Measurements from ENCODE around the gene SLITRK3. TPM values are rescaled to one million over a fixed set of nuclear protein-coding genes. Genes with fewer than 3 reads are reported as not detected.
A peak's percentile ranks its signal among the peaks of the same experiment; 100 is the strongest.

The SLITRK3 gene
- total RNA-seq, 1 experiment from 2014 or later = not detected

DNA sequence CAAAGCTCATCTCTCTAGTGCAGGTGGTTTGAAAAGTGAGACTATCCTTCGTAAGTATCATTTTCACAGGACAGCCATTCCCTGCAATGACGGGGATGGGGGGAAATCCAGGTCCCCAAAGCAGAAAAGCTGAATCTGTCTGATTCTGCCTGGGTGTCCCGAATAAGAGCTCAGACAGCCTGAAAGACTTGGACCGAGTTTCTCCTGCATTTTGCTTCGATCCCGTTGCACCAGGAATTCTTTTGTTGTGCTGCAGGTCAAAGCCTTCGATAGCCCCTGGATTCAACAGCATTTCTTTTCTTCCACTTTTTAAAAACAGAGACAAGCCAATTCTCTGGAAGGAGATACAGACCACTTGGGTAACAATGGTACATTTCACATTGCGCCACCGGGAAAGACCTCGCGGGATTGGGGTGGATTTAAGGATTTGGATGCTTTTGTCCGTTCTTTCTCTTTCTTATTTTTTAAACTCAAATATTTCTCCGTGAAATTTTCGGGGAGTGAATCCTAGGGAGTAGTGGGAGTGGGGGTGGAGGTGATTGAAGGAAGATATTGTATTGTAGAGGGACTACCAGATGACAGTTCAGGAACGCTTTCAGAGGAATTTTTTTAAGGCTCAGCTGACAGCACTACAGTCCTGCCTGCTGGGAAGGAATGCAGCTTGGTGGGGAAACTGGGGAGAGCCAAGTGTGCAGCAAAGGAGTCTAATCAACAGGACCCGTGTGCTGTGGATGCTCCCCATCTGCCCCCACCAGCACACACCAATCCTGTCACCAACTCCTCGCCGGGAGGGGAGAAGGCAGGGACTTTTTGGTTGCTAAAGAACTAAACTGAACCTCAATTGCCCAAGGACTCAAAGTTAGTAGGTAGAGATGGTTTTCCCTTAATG lies 2.6 kb downstream of the SLITRK3 start:
- ChIA-PET CTCF (no interaction called here), POLR2A (ENCODE audit: unreplicated experiment) (no interaction called here)
- H3K79me2 ChIP-seq (ENCODE audit: low read depth) = no peaks in the 10 kb centered on the region
- intact Hi-C loops (cut with micrococcal nuclease; ENCODE audit: unreplicated experiment) = no loop called here
- H2AFZ ChIP-seq = no peak overlapping the region
- no peaks in the 10 kb centered on the region for H3K9me2 ChIP-seq (ENCODE audit: insufficient read depth)
- H3K4me1 ChIP-seq (replicated peaks; ENCODE audit: insufficient read depth) = no peaks in the 10 kb centered on the region
- H3K4me2 ChIP-seq = peak overlapping the region; percentile 44
- TF ChIP-seq, protein P1, sequence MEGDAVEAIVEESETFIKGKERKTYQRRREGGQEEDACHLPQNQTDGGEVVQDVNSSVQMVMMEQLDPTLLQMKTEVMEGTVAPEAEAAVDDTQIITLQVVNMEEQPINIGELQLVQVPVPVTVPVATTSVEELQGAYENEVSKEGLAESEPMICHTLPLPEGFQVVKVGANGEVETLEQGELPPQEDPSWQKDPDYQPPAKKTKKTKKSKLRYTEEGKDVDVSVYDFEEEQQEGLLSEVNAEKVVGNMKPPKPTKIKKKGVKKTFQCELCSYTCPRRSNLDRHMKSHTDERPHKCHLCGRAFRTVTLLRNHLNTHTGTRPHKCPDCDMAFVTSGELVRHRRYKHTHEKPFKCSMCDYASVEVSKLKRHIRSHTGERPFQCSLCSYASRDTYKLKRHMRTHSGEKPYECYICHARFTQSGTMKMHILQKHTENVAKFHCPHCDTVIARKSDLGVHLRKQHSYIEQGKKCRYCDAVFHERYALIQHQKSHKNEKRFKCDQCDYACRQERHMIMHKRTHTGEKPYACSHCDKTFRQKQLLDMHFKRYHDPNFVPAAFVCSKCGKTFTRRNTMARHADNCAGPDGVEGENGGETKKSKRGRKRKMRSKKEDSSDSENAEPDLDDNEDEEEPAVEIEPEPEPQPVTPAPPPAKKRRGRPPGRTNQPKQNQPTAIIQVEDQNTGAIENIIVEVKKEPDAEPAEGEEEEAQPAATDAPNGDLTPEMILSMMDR (conservative IDR thresholded peaks at IDR 0.05) = no peak
- no peak for TF ChIP-seq EZH2 (IDR thresholded peaks at IDR 0.05; ENCODE audit: low read depth)
- no peak overlapping the region for H3K27ac ChIP-seq
- no peaks in the 10 kb centered on the region for H3F3A ChIP-seq (ENCODE audit: insufficient read depth, low read depth)
- DNase-seq = no peak
- no peaks in the 10 kb centered on the region for H3K9me3 ChIP-seq (ENCODE audit: insufficient read depth, low read depth)
- H3K27me3 ChIP-seq (ENCODE audit: insufficient read depth, low read depth) = no peaks in the 10 kb centered on the region
- BruUV-seq (replicated peaks) = no TSS peak
- H4K20me1 ChIP-seq (ENCODE audit: insufficient read depth) = no peaks in the 10 kb centered on the region
- no peaks in the 10 kb centered on the region for H3K36me3 ChIP-seq (ENCODE audit: low read depth)
- no peak overlapping the region for H3K4me3 ChIP-seq

DNA sequence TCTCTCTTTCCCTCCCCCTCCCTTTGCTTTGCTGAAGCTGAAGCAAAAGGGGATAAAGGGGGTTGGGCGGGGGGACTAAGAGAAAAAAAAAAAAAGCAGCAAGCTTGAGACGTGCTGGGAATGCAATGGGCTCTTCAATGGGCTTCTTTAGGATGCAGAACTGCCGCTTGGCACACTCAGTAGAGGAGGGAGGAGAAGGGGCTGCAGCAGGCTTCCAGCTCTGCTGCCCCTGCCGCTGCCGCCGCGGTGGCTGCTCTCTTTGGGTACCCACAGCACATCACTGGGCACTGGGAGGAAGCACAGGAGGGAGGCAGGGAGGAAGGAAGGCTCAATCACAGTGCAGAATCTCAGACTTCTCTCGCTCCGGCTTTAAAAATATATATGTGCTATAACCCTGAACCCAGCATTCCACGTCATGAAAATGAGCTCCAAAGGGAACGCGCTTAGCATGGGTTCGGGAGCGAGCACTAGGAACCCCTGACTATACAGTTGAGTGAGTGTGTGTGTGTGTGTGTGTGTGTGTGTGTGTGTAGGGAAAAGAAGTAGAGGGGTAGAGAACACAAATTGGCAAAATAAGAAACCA lies 3.5 kb downstream of the SLITRK3 start:
- intact Hi-C loops (cut with micrococcal nuclease; ENCODE audit: unreplicated experiment) = no loop called here
- H3K9me3 ChIP-seq (ENCODE audit: insufficient read depth, low read depth) = no peaks in the 10 kb centered on the region
- H3K36me3 ChIP-seq (ENCODE audit: low read depth) = no peaks in the 10 kb centered on the region
- H3K4me1 ChIP-seq (replicated peaks; ENCODE audit: insufficient read depth) = no peaks in the 10 kb centered on the region
- no peaks in the 10 kb centered on the region for H3K9me2 ChIP-seq (ENCODE audit: insufficient read depth)
- ChIA-PET CTCF (interaction anchor here (0.6 kb wide), 1 partner anchor 1060 kb away, joined by 3 read pairs; no protein-coding TSS in a partner anchor), POLR2A (ENCODE audit: unreplicated experiment) (no interaction called here)
- no TSS peak for BruUV-seq (replicated peaks)
- H3K4me2 ChIP-seq = no peak overlapping the region
- no peak for TF ChIP-seq EZH2 (IDR thresholded peaks at IDR 0.05; ENCODE audit: low read depth)
- TF ChIP-seq, protein P1 (conservative IDR thresholded peaks at IDR 0.05) = no peak
- H3K4me3 ChIP-seq = no peak overlapping the region
- no peaks in the 10 kb centered on the region for H3F3A ChIP-seq (ENCODE audit: insufficient read depth, low read depth)
- no peaks in the 10 kb centered on the region for H4K20me1 ChIP-seq (ENCODE audit: insufficient read depth)
- no peak overlapping the region for H3K27ac ChIP-seq
- no peak for DNase-seq
- no peak overlapping the region for H2AFZ ChIP-seq
- H3K27me3 ChIP-seq (ENCODE audit: insufficient read depth, low read depth) = no peaks in the 10 kb centered on the region
- H3K79me2 ChIP-seq (ENCODE audit: low read depth) = no peaks in the 10 kb centered on the region

DNA sequence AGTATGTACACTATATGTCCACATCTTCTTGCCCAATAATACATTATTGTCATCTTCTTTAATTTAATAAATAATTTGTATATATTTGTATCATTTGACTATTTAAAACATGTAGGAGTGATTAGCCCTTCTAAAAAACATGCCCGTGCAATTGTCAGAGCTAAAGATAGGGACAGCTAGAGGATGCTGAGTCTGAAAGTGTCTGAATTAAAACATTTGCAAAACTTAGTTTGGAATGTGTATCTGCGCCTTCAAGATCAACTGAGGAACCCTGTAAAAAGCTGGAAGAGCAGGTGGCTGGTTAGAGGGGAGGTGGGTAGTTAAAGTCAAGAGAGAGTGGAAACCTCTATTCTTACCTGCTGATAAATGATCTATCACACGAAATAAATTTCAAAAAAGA lies 4.7 kb downstream of the SLITRK3 start:
- no TSS peak for BruUV-seq (replicated peaks)
- Histone ChIP-seq H4K20me1 (ENCODE audit: insufficient read depth) (no peaks in the 10 kb centered on the region), H3K79me2 (ENCODE audit: low read depth) (no peaks in the 10 kb centered on the region), H3K4me1 (replicated peaks; ENCODE audit: insufficient read depth) (no peaks in the 10 kb centered on the region), H3K27me3 (ENCODE audit: insufficient read depth, low read depth) (no peaks in the 10 kb centered on the region), H3K4me2 (no peak overlapping the region), H2AFZ (no peak overlapping the region), H3F3A (ENCODE audit: insufficient read depth, low read depth) (no peaks in the 10 kb centered on the region), H3K4me3 (no peak overlapping the region), H3K9me3 (ENCODE audit: insufficient read depth, low read depth) (no peaks in the 10 kb centered on the region), H3K27ac (no peak overlapping the region), H3K36me3 (ENCODE audit: low read depth) (no peaks in the 10 kb centered on the region), H3K9me2 (ENCODE audit: insufficient read depth) (no peaks in the 10 kb centered on the region)
- TF ChIP-seq EZH2 (IDR thresholded peaks at IDR 0.05; ENCODE audit: low read depth) = no peak
- TF ChIP-seq, protein P1 (conservative IDR thresholded peaks at IDR 0.05) = no peak
- POLR2A ChIA-PET (ENCODE audit: unreplicated experiment) = interaction anchor here (0.6 kb wide), 1 partner anchor 346 kb away, joined by 5 read pairs; no protein-coding TSS in a partner anchor
- DNase-seq = no peak
- intact Hi-C loops (cut with micrococcal nuclease; ENCODE audit: unreplicated experiment) = no loop called here
- CTCF ChIA-PET = no interaction called here
